ENCODE data around the gene HTR5A.

The HTR5A gene

GRCh38 chr7:155048006-155048405 is 22.1 kb upstream of the HTR5A start:
- H3K27me3 ChIP-seq (ENCODE audit: low read depth, low read length) = no peaks in the 10 kb centered on the region
- H3K4me3 ChIP-seq (ENCODE audit: low read length) = no peak overlapping the region
- H3K4me1 ChIP-seq (ENCODE audit: low read length) = no peaks in the 10 kb centered on the region
- no peaks in the 10 kb centered on the region for H4K20me1 ChIP-seq (ENCODE audit: insufficient read depth, low read length)
- H3K36me3 ChIP-seq (replicated peaks; ENCODE audit: low read depth, low read length) = no peaks in the 10 kb centered on the region
- H3K9ac ChIP-seq (ENCODE audit: low read length) = no peak overlapping the region
- no peaks in the 10 kb centered on the region for H3K9me3 ChIP-seq (ENCODE audit: insufficient read depth, low read length)
- H2AFZ ChIP-seq (ENCODE audit: low read depth, low read length) = no peak overlapping the region
- no peak for TF ChIP-seq EZH2phosphoT487 (IDR thresholded peaks at IDR 0.05; ENCODE audit: low read depth)
- TF ChIP-seq, protein P1, sequence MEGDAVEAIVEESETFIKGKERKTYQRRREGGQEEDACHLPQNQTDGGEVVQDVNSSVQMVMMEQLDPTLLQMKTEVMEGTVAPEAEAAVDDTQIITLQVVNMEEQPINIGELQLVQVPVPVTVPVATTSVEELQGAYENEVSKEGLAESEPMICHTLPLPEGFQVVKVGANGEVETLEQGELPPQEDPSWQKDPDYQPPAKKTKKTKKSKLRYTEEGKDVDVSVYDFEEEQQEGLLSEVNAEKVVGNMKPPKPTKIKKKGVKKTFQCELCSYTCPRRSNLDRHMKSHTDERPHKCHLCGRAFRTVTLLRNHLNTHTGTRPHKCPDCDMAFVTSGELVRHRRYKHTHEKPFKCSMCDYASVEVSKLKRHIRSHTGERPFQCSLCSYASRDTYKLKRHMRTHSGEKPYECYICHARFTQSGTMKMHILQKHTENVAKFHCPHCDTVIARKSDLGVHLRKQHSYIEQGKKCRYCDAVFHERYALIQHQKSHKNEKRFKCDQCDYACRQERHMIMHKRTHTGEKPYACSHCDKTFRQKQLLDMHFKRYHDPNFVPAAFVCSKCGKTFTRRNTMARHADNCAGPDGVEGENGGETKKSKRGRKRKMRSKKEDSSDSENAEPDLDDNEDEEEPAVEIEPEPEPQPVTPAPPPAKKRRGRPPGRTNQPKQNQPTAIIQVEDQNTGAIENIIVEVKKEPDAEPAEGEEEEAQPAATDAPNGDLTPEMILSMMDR (IDR thresholded peaks at IDR 0.05; ENCODE audit: low read depth, low read length) = no peak
- H3K79me2 ChIP-seq (ENCODE audit: low read length) = no peaks in the 10 kb centered on the region
- H3K27ac ChIP-seq (ENCODE audit: low read length) = no peak overlapping the region
- no peak overlapping the region for H3K4me2 ChIP-seq (ENCODE audit: low read length)

DNA sequence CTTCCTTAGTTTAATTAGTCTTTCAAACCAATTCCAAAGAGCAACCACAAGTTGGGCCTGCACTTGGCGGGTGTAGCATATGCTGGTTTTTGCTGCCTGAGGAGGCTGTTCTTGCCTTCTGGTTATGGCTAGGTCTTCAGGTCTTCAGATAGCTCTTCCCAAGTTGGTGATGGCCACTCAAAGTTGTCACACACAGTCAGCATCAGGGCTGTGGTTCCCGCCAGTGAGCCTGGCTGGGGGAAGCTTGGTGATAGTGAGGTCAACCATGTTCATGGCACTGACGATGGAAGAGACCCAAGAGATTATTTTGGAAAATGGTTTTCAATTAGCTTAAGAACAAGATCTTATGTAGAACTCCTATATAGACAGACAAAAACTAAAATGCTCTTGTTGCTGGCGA is 18.8 kb upstream of the HTR5A start:
- no peaks in the 10 kb centered on the region for H3K36me3 ChIP-seq (replicated peaks; ENCODE audit: low read depth, low read length)
- no peak overlapping the region for H3K4me2 ChIP-seq (ENCODE audit: low read length)
- H3K79me2 ChIP-seq (ENCODE audit: low read length) = no peaks in the 10 kb centered on the region
- no peaks in the 10 kb centered on the region for H4K20me1 ChIP-seq (ENCODE audit: insufficient read depth, low read length)
- no peak overlapping the region for H2AFZ ChIP-seq (ENCODE audit: low read depth, low read length)
- H3K4me3 ChIP-seq (ENCODE audit: low read length) = no peak overlapping the region
- H3K4me1 ChIP-seq (ENCODE audit: low read length) = no peaks in the 10 kb centered on the region
- H3K9ac ChIP-seq (ENCODE audit: low read length) = no peak overlapping the region
- H3K27me3 ChIP-seq (ENCODE audit: low read depth, low read length) = 0 out of 2 replicates have a peak, but pooled peaks cover 2% of the 10 kb centered on the region
- TF ChIP-seq EZH2phosphoT487 (IDR thresholded peaks at IDR 0.05; ENCODE audit: low read depth) = no peak
- TF ChIP-seq, protein P1 (IDR thresholded peaks at IDR 0.05; ENCODE audit: low read depth, low read length) = no peak
- H3K9me3 ChIP-seq (ENCODE audit: insufficient read depth, low read length) = no peaks in the 10 kb centered on the region
- no peak overlapping the region for H3K27ac ChIP-seq (ENCODE audit: low read length)

DNA sequence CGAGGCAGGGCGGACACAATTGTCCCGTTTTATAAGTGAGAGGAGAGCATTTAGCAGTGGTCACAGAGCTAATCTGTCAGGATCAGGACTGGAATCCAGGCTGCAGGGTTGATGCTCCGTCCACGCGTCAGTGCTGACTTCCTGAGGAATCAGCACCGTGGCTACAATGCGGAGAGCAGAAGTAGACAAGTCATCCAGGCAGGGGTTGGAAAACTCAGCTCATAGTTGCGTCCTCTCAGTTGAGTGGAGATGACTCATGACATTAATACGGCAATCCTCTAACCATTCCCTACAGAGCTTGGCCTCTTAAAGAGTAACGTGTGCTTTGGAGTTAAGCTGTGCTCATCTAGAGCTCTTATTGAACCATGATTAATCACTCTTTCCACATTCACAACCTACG is 17.1 kb upstream of the HTR5A start:
- Histone ChIP-seq H3K27ac (ENCODE audit: low read length) (no peak overlapping the region), H3K27me3 (ENCODE audit: low read depth, low read length) (0 out of 2 replicates have a peak, but pooled peaks cover 2% of the 10 kb centered on the region), H3K9ac (ENCODE audit: low read length) (no peak overlapping the region), H3K4me3 (ENCODE audit: low read length) (no peak overlapping the region), H3K9me3 (ENCODE audit: insufficient read depth, low read length) (no peaks in the 10 kb centered on the region), H4K20me1 (ENCODE audit: insufficient read depth, low read length) (no peaks in the 10 kb centered on the region), H3K79me2 (ENCODE audit: low read length) (no peaks in the 10 kb centered on the region), H3K4me1 (ENCODE audit: low read length) (no peaks in the 10 kb centered on the region), H2AFZ (ENCODE audit: low read depth, low read length) (no peak overlapping the region), H3K36me3 (replicated peaks; ENCODE audit: low read depth, low read length) (no peaks in the 10 kb centered on the region), H3K4me2 (ENCODE audit: low read length) (no peak overlapping the region)
- no peak for TF ChIP-seq EZH2phosphoT487 (IDR thresholded peaks at IDR 0.05; ENCODE audit: low read depth)
- TF ChIP-seq, protein P1 (IDR thresholded peaks at IDR 0.05; ENCODE audit: low read depth, low read length) = no peak

DNA sequence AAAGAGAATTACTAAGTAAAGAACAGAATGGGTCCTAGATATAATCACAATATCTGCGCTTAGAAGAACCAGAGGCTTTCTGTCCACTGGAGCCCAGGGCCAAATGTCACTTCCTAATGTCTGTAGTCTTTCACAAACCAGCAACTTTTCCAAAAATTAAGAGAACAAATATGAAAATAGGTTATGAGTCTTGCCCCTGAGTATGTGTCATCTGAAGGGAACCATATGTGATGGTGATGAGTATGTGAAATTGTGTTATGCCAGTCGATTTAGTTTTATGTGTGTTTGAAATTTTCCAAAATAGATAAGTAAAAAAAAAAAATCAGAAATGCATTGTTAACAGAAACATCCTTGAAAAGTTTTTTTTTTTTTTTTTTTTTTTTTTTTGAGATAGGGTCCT is 15.4 kb upstream of the HTR5A start:
- Histone ChIP-seq H3K4me2 (ENCODE audit: low read length) (no peak overlapping the region), H3K27me3 (ENCODE audit: low read depth, low read length) (0 out of 2 replicates have a peak, but pooled peaks cover 2% of the 10 kb centered on the region), H2AFZ (ENCODE audit: low read depth, low read length) (no peak overlapping the region), H3K4me3 (ENCODE audit: low read length) (no peak overlapping the region), H3K9ac (ENCODE audit: low read length) (no peak overlapping the region), H3K4me1 (ENCODE audit: low read length) (no peaks in the 10 kb centered on the region), H3K9me3 (ENCODE audit: insufficient read depth, low read length) (no peaks in the 10 kb centered on the region), H3K79me2 (ENCODE audit: low read length) (no peaks in the 10 kb centered on the region), H4K20me1 (ENCODE audit: insufficient read depth, low read length) (no peaks in the 10 kb centered on the region), H3K27ac (ENCODE audit: low read length) (no peak overlapping the region), H3K36me3 (replicated peaks; ENCODE audit: low read depth, low read length) (no peaks in the 10 kb centered on the region)
- TF ChIP-seq, protein P1 (IDR thresholded peaks at IDR 0.05; ENCODE audit: low read depth, low read length) = no peak
- no peak for TF ChIP-seq EZH2phosphoT487 (IDR thresholded peaks at IDR 0.05; ENCODE audit: low read depth)
